HG02884 (cell line): ENCODE results near the gene NUP62.
"Not testable (repeated sequence)": the region's sequence is repeated elsewhere in the genome, so short reads cannot be mapped to it uniquely, and the experiment has no call there.

Source experiments
- ATAC-seq: cut with Tn5 transposase; IDR thresholded peaks from one replicate; pipeline ENCODE4 v1.9.1; 2021; ENCODE audit warnings: mild to moderate bottlenecking, moderate library complexity; ENCODE audit not compliant: unreplicated experiment

The NUP62 gene

GRCh38 chr19:49951806-49952478, 22.6 kb upstream of the NUP62 start:
- ATAC-seq: no peak

GRCh38 chr19:49950956-49951526, 21.7 kb upstream of the NUP62 start:
- no peak for ATAC-seq

GRCh38 chr19:49950590-49950948, 21.3 kb upstream of the NUP62 start:
- no peak for ATAC-seq

DNA sequence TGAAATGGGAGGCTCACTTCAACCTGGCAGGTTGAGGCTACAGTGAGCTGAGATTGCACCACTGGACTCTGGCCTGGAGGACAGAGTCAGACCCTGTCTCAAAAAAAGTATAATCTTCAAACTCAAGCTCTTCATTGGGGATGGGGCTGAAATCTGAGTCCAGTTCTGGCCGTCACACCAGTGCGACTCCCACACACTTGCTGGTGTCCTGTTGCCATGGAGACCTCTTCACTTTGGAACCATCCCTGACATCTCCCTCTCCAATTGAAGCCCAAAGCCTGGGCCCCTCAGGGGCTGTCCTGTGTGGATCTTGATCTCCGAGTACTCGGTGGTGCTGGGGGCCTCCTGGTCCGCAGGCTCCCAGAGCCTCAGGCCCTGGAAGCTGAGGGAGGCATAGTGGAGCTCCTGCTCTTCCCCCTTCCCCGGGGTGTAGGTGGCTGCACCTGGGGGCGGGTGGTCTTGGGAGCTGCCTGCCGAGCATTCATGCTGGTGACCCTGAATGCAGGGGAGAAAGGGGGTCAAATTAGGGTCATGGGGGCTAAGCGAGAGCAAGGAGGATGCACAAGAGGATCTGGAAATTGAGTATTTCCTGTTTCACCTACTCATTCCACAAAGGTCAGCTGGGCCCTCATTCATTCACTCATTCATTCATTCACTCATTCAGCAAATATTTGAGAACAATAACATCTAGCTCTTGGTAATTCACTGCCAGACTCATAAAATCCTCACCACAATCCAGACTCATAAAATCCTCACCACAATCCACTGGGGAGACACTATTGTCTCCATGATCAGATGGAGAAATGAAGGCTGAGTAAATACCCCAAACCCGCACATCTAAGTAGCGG, 20.7 kb upstream of the NUP62 start:
- no peak for ATAC-seq

DNA sequence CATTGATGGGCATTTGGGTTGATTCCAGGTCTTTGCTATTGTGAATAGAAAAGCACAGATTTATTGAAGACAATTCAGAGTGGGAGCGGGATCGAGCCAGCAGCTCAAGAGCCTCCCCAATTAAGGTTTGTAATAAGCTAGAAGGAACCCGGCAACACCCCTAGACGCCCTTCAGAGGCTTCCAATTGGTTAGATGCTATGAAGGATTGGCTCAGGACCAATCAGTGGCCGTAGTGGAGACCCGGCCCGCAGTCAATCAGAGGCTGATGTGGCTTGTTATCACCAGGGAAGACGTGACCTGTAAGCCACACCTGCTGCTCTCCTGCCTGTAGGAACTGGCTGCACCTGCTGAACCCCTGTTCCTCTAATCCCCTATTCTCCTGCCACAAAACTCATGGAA, 17.1 kb upstream of the NUP62 start:
- no peak for ATAC-seq

- not testable (repeated sequence) for ATAC-seq
These were observed 15.3 kb upstream of the NUP62 start for GRCh38 chr19:49944567-49944966.

DNA sequence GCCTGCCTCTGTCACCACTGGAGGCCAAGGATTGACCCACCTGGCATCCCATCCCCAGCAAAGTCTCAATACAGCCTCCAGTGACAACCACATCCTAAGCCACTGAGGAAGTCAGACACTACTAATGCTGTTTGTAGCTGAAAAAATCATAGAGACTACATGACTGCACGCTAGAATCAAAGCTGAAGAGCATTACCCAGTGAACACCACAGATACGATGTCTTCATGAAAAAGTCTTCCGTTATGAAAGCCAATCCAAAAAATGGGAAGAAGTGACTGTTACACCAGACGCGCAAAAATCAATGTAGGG, 11.1 kb upstream of the NUP62 start:
- ATAC-seq: no peak

DNA sequence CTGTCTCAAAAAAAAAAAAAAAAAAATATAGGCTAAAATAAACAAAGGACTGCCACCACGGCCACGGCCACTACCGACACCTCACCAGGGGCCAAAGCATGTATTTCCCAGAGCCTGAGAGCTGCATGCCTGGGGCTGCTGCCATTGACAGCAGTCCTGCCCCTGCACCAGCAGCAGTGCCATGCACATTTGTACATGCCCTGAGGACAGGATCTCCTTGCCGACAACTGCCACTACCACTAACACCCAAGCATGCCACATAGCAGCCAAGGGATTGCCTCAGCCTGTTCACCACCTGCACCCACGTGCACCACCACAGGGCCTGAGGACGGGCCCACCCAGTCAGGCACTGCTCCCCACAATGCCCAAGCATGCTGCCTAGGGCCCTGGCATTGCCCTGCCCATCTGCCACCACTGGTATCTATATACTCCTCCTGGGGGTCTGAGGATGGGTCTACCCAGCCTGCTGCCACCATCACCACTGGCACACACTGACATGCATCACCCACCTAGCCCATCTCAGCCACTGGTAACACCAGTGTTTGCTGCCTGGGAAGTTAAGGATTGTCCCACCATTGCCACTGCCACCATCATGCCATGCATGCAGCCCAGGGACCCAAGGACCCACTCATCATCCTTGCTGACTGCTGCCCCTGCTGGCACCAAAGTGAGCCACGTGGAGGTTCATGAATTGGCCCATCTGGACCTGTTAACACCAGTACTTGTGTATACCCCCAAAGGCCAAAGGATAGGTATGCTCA, 10.6 kb upstream of the NUP62 start:
- ATAC-seq: no peak

GRCh38 chr19:49938662-49939061, 9.4 kb upstream of the NUP62 start:
- no peak for ATAC-seq

DNA sequence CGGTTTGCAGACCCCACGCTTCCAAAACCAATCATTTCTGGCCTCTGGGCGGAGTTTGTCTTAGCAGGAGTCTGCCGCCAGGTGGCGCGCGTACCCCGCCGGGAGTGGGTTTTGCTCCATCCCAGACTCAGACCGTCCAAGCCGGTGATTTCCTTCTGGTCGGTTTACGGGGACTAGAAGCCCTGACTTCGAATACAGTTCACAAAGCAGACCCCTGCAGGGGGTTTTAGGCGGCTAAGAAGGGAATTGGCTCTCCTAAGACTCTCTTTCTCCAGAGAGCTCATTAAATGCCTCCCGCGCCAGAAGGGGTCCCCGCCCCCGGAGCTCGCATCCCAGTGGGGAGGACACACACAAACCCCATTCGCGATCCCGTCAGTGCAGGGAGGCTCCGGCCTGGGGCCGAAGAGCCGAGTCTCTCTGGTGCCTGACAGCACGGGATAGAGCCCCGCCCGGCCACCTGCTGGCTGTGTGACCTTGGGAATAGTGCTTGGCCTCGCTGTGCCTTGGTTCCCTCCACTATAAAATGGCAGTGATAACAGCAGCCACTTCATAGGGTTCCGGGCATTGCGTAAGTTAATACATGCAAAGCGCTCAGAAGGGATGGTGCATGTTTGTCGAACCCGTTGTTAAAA, 8.6 kb upstream of the NUP62 start:
- ATAC-seq: no peak

GRCh38 chr19:49936549-49936948, 7.2 kb upstream of the NUP62 start:
- no peak for ATAC-seq

GRCh38 chr19:49933643-49934042, 4.3 kb upstream of the NUP62 start:
- ATAC-seq: no peak

- no peak for ATAC-seq
These were observed 3.4 kb upstream of the NUP62 start for GRCh38 chr19:49932731-49933131.

- ATAC-seq: no peak
These were observed 2.7 kb upstream of the NUP62 start for GRCh38 chr19:49932041-49932451.

DNA sequence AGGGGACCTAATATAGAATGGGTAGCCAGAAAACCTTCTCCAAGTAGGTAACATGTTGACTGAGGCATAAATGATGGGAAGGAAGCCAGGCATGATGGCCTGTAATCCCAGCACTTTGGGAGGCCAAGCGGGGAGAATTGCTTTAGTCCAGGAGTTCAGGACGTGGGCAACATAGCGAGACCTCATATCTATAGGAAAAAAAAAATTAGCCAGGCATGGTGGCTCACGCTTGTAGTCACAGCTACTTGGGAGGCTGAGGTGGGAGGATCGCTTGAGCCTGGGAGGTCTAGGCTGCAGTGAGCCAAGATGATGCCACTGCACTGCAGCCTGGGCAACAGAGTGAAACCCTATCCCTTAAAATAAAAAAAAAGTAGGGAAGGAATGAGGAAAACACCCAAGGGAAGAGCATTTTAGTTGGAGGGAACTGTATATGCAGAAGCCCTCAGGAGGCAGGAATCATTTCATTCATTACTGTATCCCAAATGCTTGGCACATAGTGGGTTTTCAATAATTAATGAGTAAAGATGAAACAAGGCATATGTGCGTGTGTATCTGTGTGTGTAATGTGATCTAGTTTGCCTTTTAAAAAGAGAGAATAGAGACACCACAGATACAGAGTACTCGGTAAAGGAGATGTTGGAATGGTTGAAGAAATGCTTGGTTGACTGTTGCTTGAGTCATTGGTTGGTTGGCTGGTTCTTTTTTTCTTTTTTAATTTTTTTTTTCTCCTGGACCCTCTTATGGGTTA, 2.2 kb upstream of the NUP62 start:
- no peak for ATAC-seq

GRCh38 chr19:49930483-49931011, 1.2 kb upstream of the NUP62 start:
- no peak for ATAC-seq

GRCh38 chr19:49929611-49930482, 543 bp upstream of the NUP62 start:
- peak; percentile 48 for ATAC-seq

GRCh38 chr19:49927526-49928264, 1.6 kb downstream of the NUP62 start:
- no peak for ATAC-seq
